T1000 (cell line): Measurements from ENCODE around the gene REG3G.

Experiments
- DNase-seq: peaks from one replicate; lab custom pipeline; 2025; ENCODE audit warnings: mixed read lengths; lab: John Stamatoyannopoulos, UW

REG3G gene

GRCh38 chr2:79025421-79025820, at the start of gene REG3G:
REG3G (plus strand) TSS chr2:79025702; CDS start chr2:79026094, 392 bp downstream.
- no peak for DNase-seq

GRCh38 chr2:78977661-78978145, 47.8 kb upstream of the REG3G start:
- DNase-seq, result no peak

- DNase-seq, result no peak
These were observed 47.2 kb upstream of the REG3G start for GRCh38 chr2:78978340-78978739.

- peak; percentile 46 for DNase-seq
These were observed 45.9 kb upstream of the REG3G start for GRCh38 chr2:78979380-78980151.

GRCh38 chr2:78980152-78980465, 45.4 kb upstream of the REG3G start:
- no peak for DNase-seq

GRCh38 chr2:78980871-78981270, 44.6 kb upstream of the REG3G start:
- DNase-seq, result no peak

- DNase-seq, result no peak
These were observed 42.7 kb upstream of the REG3G start for GRCh38 chr2:78982638-78983330.

GRCh38 chr2:78984386-78984785, 41.1 kb upstream of the REG3G start:
- no peak for DNase-seq

GRCh38 chr2:78985558-78985957, 39.9 kb upstream of the REG3G start:
- no peak for DNase-seq

GRCh38 chr2:78989051-78989450, 36.5 kb upstream of the REG3G start:
- no peak for DNase-seq

GRCh38 chr2:78992451-78992806, 33.1 kb upstream of the REG3G start:
- DNase-seq, result no peak

- DNase-seq, result no peak
These were observed 32.5 kb upstream of the REG3G start for GRCh38 chr2:78992807-78993517.

GRCh38 chr2:78993518-78994148, 31.9 kb upstream of the REG3G start:
- DNase-seq, result no peak

GRCh38 chr2:78994789-78995188, 30.7 kb upstream of the REG3G start:
- DNase-seq, result no peak

- DNase-seq, result no peak
These were observed 26.1 kb upstream of the REG3G start for GRCh38 chr2:78999406-78999805.

- no peak for DNase-seq
These were observed 25.4 kb upstream of the REG3G start for GRCh38 chr2:79000008-79000576.

- DNase-seq, result no peak
These were observed 24.2 kb upstream of the REG3G start for GRCh38 chr2:79001285-79001684.

- DNase-seq, result no peak
These were observed 20.8 kb upstream of the REG3G start for GRCh38 chr2:79004680-79005079.

- DNase-seq, result no peak
These were observed 20.3 kb upstream of the REG3G start for GRCh38 chr2:79005216-79005615.

GRCh38 chr2:79009388-79009787, 16.1 kb upstream of the REG3G start:
- no peak for DNase-seq

GRCh38 chr2:79011496-79011895, 14.0 kb upstream of the REG3G start:
- DNase-seq, result no peak

GRCh38 chr2:79013629-79014028, 11.9 kb upstream of the REG3G start:
- DNase-seq, result no peak
